ENCODE measurements around the gene PLK2.

PLK2 gene

GRCh38 chr5:58450018-58450417 is 9.9 kb downstream of the PLK2 start:
- no peak for DNase-seq (ENCODE audit: low read depth)

GRCh38 chr5:58447226-58447625 is 12.7 kb downstream of the PLK2 start:
- DNase-seq (ENCODE audit: low read depth): no peak

GRCh38 chr5:58446024-58446423 is 13.9 kb downstream of the PLK2 start:
- DNase-seq (ENCODE audit: low read depth): no peak

GRCh38 chr5:58444805-58445204 is 15.1 kb downstream of the PLK2 start:
- DNase-seq (ENCODE audit: low read depth): no peak

- DNase-seq (ENCODE audit: low read depth): no peak
These were observed 18.9 kb downstream of the PLK2 start for GRCh38 chr5:58440901-58441460.

DNA sequence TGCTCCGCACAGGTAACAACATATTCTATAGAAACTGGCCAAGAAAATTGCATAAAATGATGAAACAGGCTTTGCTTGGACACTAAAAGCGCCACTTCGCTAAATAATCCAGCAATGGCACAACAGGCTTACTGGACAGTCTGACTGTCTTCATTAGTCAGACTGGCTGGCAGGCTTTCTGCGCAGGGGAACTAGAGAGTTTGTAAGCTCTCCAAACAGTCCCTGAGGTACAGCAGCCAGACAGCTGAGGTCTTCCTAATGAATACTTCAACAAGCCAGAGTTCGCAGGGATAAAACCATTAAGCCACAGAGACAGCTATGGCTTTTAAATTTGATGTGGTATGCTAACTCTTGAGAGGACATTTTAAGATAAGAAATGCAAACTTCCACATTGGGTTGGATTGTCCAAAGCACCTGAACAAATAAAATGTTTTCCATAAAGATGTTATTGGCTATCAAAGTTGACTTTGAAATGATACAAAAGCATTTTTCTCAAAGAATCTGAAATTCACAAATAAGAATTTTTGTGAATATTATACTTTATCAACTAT is 20.7 kb downstream of the PLK2 start:
- no peak for DNase-seq (ENCODE audit: low read depth)

GRCh38 chr5:58437661-58438060 is 22.2 kb downstream of the PLK2 start:
- DNase-seq (ENCODE audit: low read depth): no peak

DNA sequence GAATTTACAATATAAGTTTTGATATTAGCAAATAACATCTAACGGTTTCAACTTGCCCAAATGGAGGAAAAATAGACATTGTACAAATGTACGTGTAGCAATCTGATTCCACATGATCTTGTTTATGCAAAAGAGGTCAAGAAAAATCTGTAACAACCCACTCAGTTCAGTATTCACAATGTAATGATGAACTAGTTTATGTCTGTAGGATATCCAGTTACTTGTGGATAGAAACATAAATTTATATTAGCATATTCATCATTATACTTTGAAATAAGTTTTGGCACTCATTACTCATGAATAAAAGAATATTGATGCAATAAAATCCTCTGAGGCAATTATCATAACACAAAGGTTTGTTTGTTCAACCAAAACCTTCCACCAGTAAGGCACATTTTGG is 28.1 kb downstream of the PLK2 start:
- DNase-seq (ENCODE audit: low read depth): no peak

DNA sequence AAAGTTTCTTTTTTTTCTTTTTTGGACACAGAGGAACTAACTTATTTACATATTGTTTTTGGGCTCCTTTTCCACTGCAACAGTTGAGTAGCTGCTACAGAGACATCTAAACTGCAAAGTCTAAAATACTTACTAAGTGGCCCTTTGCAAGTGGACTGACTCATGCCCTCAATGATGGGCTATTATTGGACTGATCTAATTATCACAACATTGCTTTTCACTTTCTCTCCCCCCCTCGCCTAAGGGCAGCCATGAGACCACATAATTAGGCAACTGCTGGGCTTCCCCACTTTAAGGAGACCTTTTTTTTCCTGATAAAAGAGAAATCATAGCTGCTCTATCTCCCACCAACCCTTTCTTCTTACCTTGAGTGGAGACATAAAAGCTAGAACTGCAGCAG is 47.0 kb downstream of the PLK2 start:
- no peak for DNase-seq (ENCODE audit: low read depth)

DNA sequence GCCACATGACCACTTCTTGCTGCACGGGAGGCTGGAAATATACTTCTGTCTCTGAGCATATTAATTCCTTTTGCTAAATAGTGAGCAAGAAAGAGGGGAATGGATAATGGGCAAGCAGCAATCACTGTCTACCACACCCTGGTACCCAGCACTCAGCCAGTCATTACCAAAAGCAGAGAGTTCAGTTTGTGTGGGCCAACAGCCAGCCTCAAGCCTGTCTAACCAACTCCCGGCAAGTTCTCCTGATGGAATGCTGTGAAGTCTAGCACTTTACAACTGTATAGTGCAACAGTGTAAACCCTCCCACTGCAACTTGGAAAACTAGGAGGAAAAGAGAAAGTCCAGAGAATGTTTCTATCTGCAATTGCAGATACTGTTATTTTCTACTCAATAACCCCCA is 47.8 kb downstream of the PLK2 start:
- no peak for DNase-seq (ENCODE audit: low read depth)

- DNase-seq (ENCODE audit: low read depth): no peak
These were observed 48.5 kb downstream of the PLK2 start for GRCh38 chr5:58411372-58411771.

GRCh38 chr5:58410441-58410840 is 49.4 kb downstream of the PLK2 start:
- peak; percentile 46 for DNase-seq (ENCODE audit: low read depth)

DNA sequence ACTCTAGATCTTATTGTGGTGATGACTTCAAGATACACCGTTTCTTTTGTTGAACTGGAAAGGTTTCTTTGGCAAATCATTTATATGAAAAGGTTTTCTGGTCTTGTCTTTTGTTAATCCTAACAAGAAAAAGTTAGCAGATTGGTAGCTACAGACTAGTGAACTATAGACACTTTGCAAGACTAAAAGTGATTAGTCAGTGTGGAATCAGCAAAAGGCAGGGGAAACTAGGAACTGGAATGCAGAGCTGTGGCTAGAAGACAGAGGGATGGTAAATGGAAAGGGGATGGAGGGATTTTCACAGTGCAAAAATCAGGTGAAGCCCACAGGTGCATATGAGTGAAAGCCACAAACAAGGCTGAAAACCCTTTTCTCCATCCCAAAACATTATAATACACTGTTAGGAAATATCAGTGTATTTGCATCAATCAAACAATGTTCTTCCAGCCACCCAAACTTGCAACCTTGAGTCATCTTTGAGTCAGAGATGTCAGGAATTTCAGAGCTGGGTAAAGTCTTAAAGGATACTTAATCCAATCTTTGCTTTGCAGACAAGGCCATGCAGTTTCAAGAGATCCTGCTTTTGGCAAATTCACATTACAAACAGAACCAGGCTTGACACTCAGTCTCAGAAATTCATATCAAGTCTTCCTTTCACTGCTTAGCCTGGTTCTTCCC is 52.7 kb downstream of the PLK2 start:
- DNase-seq (ENCODE audit: low read depth): peak; percentile 46

DNA sequence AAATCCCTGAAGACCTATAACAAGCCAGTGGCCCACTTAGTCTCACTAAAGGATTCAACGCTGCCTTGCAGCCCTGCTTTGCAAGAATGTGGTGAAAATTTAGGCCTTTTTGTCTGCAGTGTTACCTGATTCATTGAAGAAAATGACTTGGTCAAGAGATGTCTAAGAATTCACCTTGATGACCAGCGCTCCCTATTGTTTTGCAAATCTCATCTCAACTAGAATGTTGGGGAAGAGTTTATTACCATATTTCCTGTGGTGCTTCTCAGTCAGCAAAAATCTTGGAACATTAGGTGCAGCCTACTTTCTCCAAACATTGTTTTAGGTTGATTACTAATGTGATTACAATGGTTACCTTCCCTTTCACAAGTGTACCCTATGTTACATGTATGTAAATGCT is 53.5 kb downstream of the PLK2 start:
- no peak for DNase-seq (ENCODE audit: low read depth)

- DNase-seq (ENCODE audit: low read depth): no peak
These were observed 54.7 kb downstream of the PLK2 start for GRCh38 chr5:58405175-58405574.

DNA sequence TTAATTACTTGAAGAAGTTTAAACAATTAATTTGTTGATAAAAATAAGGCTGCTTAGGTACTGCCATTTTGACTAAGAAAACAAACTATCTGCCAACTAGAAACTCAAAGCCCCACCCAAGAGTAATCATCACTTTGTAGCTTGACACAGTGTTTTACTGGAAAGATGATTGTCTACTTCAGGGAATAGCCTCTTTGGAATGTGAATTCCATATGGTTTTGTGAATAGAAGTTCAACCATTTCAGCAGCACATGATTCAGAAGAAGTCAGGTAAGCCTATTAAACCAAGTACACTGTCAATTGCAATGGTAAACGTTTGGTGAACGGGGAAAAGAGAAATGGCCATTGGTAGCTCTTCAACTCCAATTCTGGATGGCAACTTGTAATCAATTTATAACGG is 55.2 kb downstream of the PLK2 start:
- DNase-seq (ENCODE audit: low read depth): no peak
